AG09309 (cell line): Measurements from ENCODE around the gene ARHGEF25.
A peak's percentile ranks its signal among the peaks of the same experiment; 100 is the strongest.

Source experiments
- DNase-seq: peaks from one replicate; pipeline ENCODE4 v3.0.0-alpha.2; 2010; ENCODE audit warnings: low read depth
- H3K4me3 ChIP-seq: 2 replicates; pipeline ENCODE4 v1.5.1; 2011; ENCODE audit warnings: mild to moderate bottlenecking, low read depth, low read length, moderate library complexity; ENCODE audit not compliant: control insufficient read depth
- TF ChIP-seq, protein P1 (sequence below): IDR thresholded peaks from 2 replicates; pipeline ENCODE4 v1.5.1; 2011; ENCODE audit warnings: mild to moderate bottlenecking, low read depth, low read length, inconsistent platforms; ENCODE audit not compliant: insufficient read depth, control insufficient read depth; ENCODE audit errors: missing control alignments

Gene ARHGEF25

DNA sequence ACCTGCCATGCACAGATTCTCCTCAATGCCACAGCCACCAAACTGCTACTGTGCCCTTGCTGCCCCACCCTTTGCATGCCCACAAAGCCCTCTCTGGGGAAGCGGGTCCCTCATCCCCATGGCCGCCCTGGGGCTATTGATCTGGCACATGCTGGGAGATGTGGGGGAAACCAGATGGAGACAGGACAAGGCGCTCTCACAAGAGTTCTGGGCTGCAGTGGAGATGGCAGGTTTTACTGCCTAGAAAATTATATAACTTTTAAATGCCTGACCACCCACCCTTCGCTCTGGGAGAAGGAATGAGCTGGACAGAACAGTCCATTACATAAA, 30.8 kb upstream of the ARHGEF25 start:
- no peak overlapping the region for H3K4me3 ChIP-seq
- no peak for DNase-seq
- TF ChIP-seq, protein P1, sequence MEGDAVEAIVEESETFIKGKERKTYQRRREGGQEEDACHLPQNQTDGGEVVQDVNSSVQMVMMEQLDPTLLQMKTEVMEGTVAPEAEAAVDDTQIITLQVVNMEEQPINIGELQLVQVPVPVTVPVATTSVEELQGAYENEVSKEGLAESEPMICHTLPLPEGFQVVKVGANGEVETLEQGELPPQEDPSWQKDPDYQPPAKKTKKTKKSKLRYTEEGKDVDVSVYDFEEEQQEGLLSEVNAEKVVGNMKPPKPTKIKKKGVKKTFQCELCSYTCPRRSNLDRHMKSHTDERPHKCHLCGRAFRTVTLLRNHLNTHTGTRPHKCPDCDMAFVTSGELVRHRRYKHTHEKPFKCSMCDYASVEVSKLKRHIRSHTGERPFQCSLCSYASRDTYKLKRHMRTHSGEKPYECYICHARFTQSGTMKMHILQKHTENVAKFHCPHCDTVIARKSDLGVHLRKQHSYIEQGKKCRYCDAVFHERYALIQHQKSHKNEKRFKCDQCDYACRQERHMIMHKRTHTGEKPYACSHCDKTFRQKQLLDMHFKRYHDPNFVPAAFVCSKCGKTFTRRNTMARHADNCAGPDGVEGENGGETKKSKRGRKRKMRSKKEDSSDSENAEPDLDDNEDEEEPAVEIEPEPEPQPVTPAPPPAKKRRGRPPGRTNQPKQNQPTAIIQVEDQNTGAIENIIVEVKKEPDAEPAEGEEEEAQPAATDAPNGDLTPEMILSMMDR, result no peak

DNA sequence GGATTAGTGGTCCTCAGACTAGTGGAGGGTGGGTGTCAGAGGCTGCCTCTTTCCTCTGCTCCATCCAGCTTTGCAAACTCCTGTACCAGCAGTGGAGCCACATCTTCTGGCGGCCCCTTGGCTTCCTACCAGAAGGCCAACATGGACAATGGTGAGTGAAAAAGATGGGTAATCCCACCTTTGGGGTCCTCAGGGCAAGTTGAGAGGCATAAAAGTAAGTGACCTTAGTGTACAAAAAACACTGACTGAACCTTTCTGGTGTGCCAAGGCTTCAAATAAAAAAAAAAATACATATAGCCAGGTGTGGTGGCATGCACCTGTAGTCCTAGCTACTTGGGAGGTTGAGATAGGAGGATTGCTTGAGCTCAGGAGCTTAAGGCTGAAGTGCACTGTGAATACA, 29.4 kb upstream of the ARHGEF25 start:
- no peak overlapping the region for H3K4me3 ChIP-seq
- DNase-seq, result no peak
- TF ChIP-seq, protein P1, result no peak

DNA sequence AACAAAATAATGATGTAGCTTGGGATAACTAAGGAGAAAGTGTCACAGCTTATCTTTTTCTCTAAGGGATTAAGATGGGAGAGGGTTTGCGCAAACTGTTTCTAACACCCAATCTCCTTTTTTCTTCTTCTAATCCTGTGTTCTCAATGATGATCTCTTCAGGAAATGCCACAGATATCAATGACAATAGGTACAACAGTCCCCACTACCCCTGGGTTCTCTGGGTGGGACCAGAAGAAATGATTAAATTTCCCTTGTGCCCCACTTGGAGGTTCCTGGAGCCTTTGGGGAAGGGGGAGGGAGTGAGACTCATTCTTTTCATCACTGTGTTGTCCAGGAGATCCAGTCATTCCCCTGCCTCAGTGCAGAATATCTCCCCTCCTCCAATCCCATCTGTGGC, 28.8 kb upstream of the ARHGEF25 start:
- H3K4me3 ChIP-seq, result no peak overlapping the region
- no peak for DNase-seq
- TF ChIP-seq, protein P1, result no peak

DNA sequence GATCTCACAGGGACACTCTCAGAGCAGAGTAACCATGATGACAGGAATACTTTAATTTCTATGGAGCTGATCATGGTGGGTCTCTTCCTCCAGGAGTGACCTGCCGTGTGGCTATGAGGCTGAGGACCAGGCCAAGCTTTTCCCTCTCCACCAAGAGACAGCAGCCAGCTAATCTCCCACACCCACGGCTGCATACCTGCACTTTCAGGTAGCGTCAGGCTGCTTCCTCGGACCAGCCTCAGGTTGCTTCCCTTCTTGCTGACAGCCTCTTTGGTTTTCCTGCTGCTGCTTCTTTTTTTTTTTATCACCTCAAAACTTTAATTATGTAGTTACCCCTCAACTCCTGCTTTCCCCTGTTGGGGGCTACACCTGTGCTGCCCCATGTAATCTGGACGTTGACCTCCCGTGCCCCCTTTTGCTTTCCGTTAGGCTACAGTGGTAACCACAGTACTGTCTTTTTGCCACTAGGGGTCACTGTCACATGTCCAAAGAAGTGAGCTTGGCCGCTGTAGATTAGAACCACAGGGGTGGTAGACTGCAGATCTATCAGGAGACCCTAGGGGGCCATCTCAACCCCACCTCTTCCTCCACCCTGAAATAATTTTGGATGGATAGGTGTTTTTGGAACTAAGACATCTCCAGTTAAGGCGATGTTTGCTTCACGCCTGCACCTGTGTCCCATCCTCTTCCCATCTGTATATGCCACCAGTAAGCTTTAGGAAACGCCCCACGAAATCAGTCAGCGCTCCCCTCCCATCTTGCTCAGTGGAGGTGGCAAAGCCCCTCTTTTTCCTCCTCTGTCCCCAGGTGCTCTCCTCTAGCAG, 28.0 kb upstream of the ARHGEF25 start:
- TF ChIP-seq, protein P1, result peak; percentile 92
- DNase-seq, result peak; percentile 40
- no peak overlapping the region for H3K4me3 ChIP-seq

DNA sequence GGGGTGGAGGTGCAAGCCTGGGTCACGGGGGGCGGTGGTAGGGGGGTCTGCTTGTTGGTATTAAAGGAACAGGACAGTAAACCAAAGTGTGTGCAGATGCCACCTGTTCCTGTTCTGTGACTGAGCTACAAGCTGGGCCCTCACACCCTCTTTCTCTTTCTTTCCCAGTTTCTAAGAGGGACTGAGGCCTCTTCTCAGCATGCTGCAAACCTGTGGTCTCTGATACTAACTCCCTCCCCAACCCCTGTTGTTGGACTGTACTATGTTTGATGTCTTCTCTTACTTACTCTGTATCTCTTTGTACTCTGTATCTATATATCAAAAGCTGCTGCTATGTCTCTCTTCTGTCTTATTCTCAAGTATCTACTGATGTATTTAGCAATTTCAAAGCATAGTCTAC, 27.2 kb upstream of the ARHGEF25 start:
- H3K4me3 ChIP-seq, result no peak overlapping the region
- TF ChIP-seq, protein P1, result no peak
- no peak for DNase-seq

DNA sequence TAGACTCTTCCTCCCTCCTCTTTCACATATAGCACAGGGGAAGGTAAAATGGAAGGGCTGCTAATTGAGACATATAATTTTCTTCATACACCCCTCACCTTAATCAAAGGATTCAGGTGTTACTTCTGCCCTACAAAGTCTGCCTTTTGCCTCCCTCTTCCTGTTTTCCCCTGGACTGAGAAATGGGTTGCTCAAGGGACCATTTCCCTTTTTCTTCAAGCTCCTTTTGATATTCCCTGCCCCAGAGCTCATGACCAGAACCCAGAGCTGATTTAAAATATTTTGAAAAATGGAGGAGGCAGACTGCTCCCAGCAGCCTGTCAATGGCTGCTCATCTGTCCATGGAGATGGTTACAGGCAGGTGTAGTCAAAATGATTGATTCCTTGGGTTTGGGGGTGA, 26.5 kb upstream of the ARHGEF25 start:
- no peak overlapping the region for H3K4me3 ChIP-seq
- TF ChIP-seq, protein P1, result no peak
- DNase-seq, result no peak

DNA sequence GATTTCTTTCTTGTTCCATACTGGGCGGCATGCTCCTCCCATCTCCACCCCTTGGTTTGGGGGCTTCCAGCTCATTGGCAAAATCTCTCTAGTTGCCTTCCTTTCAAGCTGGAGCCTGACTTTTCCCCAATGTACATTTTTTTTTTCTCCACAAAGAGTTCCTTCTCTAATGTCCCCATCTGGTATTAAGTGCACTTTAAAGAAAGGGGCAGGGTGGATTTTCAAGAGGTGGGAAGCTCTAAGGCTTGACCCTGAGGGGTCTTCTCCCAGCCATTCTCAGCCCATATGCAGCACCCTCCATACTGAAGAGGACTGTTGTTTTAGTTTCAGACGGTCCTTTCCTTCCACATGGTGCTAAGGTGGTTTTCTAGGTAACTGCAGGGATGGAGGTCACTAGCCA, 26.1 kb upstream of the ARHGEF25 start:
- TF ChIP-seq, protein P1, result no peak
- no peak for DNase-seq
- H3K4me3 ChIP-seq, result no peak overlapping the region
